Vagina (tissue), 2 donors: ENCODE data around the gene COL8A2.

Experiments used
- POLR2A ChIP-seq, 2 donors: fragments of 450-650 bp; IDR thresholded peaks; one replicate each; pipeline ENCODE4 v1.6.1; 2017; ENCODE audit warnings: antibody characterized with exemption in 2 of 2, mild to moderate bottlenecking in 2 of 2, moderate library complexity in 2 of 2
- POLR2AphosphoS5 ChIP-seq, 2 donors: sonication (generic); formaldehyde crosslinking; IDR thresholded peaks; one replicate each; pipeline ENCODE4 v1.9.0; 2017; ENCODE audit warnings: antibody characterized with exemption in 2 of 2, mild to moderate bottlenecking in 2 of 2, low read depth in 1 of 2; ENCODE audit not compliant: insufficient read depth in 1 of 2

DNA sequence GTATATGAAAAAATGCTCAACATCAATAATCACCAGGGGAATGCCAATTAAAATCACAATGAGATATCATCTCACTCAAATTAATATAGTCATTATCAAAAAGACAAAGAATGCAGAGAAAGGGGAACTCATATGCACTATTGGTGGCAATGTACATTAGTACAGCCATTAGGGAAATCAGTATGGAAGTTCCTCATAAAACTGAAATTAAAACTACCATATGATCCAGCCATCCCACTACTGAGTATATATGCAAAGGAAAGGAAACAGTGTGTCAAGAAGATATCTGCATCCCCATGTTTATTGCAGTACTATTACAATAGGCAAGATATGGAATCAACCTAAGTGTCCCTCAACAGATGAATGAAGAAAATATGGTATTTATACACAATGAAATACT, 73.2 kb downstream of the COL8A2 start:
- TF ChIP-seq POLR2A (IDR thresholded peaks at IDR 0.05) (no peak), POLR2AphosphoS5 (IDR thresholded peaks at IDR 0.05; ENCODE audit: insufficient read depth in 1 of 2, low read depth in 1 of 2) (no peak)
